Uterus (tissue), 2 donors: ENCODE measurements around the gene IRF8.

Source experiments
- CTCF ChIP-seq, 4 experiments: fragments of 200-600 bp in 2 of 4; fragments of 450-650 bp in 2 of 4; sonication (generic) in 2 of 4; IDR thresholded peaks; one replicate each; pipeline ENCODE4 v1.5.1; 2016 to 2019; ENCODE audit warnings: antibody characterized with exemption in 4 of 4, mild to moderate bottlenecking in 2 of 4, moderate library complexity in 1 of 4
- POLR2A ChIP-seq, 2 donors: fragments of 450-650 bp; IDR thresholded peaks; one replicate each; pipeline ENCODE4 v1.6.1; 2016; ENCODE audit warnings: antibody characterized with exemption in 2 of 2, mild to moderate bottlenecking in 1 of 2, moderate library complexity in 1 of 2

DNA sequence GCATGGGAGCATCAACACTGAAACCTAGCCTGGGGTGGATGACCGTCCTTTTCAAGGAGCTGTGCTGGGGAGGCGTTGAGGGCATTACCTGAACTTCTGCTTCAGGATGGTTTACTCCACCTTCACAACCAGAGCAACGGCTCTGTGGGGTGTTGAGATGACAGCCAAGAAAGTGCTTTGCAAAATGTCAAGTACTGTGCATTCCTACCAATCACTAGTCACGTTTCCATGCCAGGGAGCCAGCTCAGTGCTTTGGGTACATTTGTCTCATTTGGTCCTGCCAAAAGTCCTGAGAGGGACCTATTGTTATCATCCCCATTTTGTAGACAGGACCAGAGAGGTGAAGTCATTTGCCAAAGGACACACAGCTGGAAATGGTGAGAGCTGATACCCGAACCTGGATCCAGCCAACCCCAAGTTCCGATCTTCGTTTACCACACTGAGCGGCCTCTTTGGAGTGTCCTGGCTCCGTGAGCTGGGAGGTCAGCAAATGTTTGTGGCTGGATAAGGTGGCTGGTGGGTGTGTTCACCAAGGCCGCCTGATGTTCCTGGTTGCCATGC is 61.6 kb downstream of the IRF8 start:
- TF ChIP-seq CTCF (IDR thresholded peaks at IDR 0.05) (no peak), POLR2A (IDR thresholded peaks at IDR 0.05) (no peak)
